Mammary epithelial cell (primary cell): Measurements from ENCODE around the gene NAA16.

Experiments used
- CTCF ChIP-seq, 2 donors: IDR thresholded peaks in 1 of 2; conservative IDR thresholded peaks in 1 of 2; 2 replicates each; pipeline ENCODE4 v1.5.1; 2011 to 2012; ENCODE audit warnings: inconsistent platforms in 2 of 2, low read length in 2 of 2, mild to moderate bottlenecking in 2 of 2, control low read depth in 1 of 2, low read depth in 1 of 2; ENCODE audit not compliant: insufficient read depth in 1 of 2; ENCODE audit errors: extremely low read depth in 1 of 2
- EZH2 ChIP-seq: IDR thresholded peaks from 2 replicates; pipeline ENCODE4 v1.6.1; 2012; ENCODE audit warnings: low read length, inconsistent platforms, borderline replicate concordance

GRCh38 chr13:41426047-41426446 is 115.0 kb downstream of the NAA16 start:
- TF ChIP-seq CTCF (conservative IDR thresholded peaks at IDR 0.05 in 1 of 2, IDR thresholded peaks at IDR 0.05 in 1 of 2; ENCODE audit: extremely low read depth in 1 of 2, insufficient read depth in 1 of 2, low read depth in 1 of 2, low read length in 2 of 2), result no peak
- TF ChIP-seq EZH2, result no peak
